Measurements from ENCODE around the gene BMF. TPM values are rescaled to one million over a fixed set of nuclear protein-coding genes. Genes with fewer than 3 reads are reported as not detected.
"Not testable (repeated sequence)": the region's sequence is repeated elsewhere in the genome, so short reads cannot be mapped to it uniquely, and the experiment has no call there.

BMF gene
- total RNA-seq, 2 experiments from 2014 or later: 7.6 to 8.4 TPM

GRCh38 chr15:40082195-40082883 is 26.3 kb downstream of the BMF start:
- intact Hi-C loops (cut with DNase I, micrococcal nuclease): no loop called here
- no peak for DNase-seq
- peaks cover 23% of the 10 kb centered on the region for H3K27me3 Mint-ChIP-seq
- POLR2A ChIA-PET: no interaction called here
- H3K4me1 Mint-ChIP-seq: peaks cover 43% of the 10 kb centered on the region
- no peaks in the 10 kb centered on the region for H3K36me3 Mint-ChIP-seq (ENCODE audit: low read depth)
- no peak overlapping the region for H3K4me3 Mint-ChIP-seq
- ATAC-seq: no peak
- H3K9me3 Mint-ChIP-seq (ENCODE audit: low read depth): no peaks in the 10 kb centered on the region
- H3K27ac Mint-ChIP-seq: no peak overlapping the region
- CTCF ChIA-PET: interaction anchor here (0.8 to 1.8 kb wide), 3 partner anchors 14 to 25 kb away, joined by 4 to 11 read pairs (median 4); no protein-coding TSS in a partner anchor

GRCh38 chr15:40081691-40082194 is 26.9 kb downstream of the BMF start:
- Mint-ChIP-seq H3K4me3 (peak overlapping the region; percentile 23), H3K9me3 (ENCODE audit: low read depth) (no peaks in the 10 kb centered on the region), H3K36me3 (ENCODE audit: low read depth) (no peaks in the 10 kb centered on the region), H3K27me3 (peaks cover 23% of the 10 kb centered on the region), H3K4me1 (peaks cover 43% of the 10 kb centered on the region), H3K27ac (peak overlapping the region; percentile 8)
- intact Hi-C loops (cut with DNase I, micrococcal nuclease): no loop called here
- DNase-seq (peak; percentile 42), ATAC-seq (peak; percentile 48)
- ChIA-PET POLR2A (no interaction called here), CTCF (interaction anchor here (0.8 to 1.8 kb wide), 4 partner anchors 14 to 25 kb away, joined by 4 to 11 read pairs (median 4); no protein-coding TSS in a partner anchor)

GRCh38 chr15:40080847-40081246 is 27.8 kb downstream of the BMF start:
- CTCF ChIA-PET: interaction anchor here (1.1 to 1.8 kb wide), 3 partner anchors 15 to 24 kb away, joined by 4 to 11 read pairs (median 5); no protein-coding TSS in a partner anchor
- intact Hi-C loops (cut with DNase I, micrococcal nuclease): no loop called here
- Mint-ChIP-seq H3K27me3 (peaks cover 21% of the 10 kb centered on the region), H3K4me1 (peaks cover 43% of the 10 kb centered on the region), H3K4me3 (no peak overlapping the region), H3K36me3 (ENCODE audit: low read depth) (no peaks in the 10 kb centered on the region), H3K9me3 (ENCODE audit: low read depth) (no peaks in the 10 kb centered on the region), H3K27ac (peak overlapping the region; percentile 40)
- DNase-seq (no peak), ATAC-seq (no peak)
- POLR2A ChIA-PET: no interaction called here

GRCh38 chr15:40080104-40080503 is 28.6 kb downstream of the BMF start:
- H3K4me3 Mint-ChIP-seq: no peak overlapping the region
- peaks cover 39% of the 10 kb centered on the region for H3K4me1 Mint-ChIP-seq
- H3K27me3 Mint-ChIP-seq: peaks cover 21% of the 10 kb centered on the region
- H3K36me3 Mint-ChIP-seq (ENCODE audit: low read depth): no peaks in the 10 kb centered on the region
- H3K27ac Mint-ChIP-seq: no peak overlapping the region
- ChIA-PET CTCF (no interaction called here), POLR2A (no interaction called here)
- H3K9me3 Mint-ChIP-seq (ENCODE audit: low read depth): no peaks in the 10 kb centered on the region
- ATAC-seq (no peak), DNase-seq (no peak)
- intact Hi-C loops (cut with DNase I, micrococcal nuclease): no loop called here

- H3K4me3 Mint-ChIP-seq: no peak overlapping the region
- peaks cover 34% of the 10 kb centered on the region for H3K4me1 Mint-ChIP-seq
- ChIA-PET CTCF (interaction anchor here (1.0 kb wide), 1 partner anchor 11 kb away, joined by 3 read pairs; no protein-coding TSS in a partner anchor), POLR2A (no interaction called here)
- peaks cover 16% of the 10 kb centered on the region for H3K27me3 Mint-ChIP-seq
- H3K27ac Mint-ChIP-seq: no peak overlapping the region
- DNase-seq: no peak
- intact Hi-C loops (cut with DNase I, micrococcal nuclease): no loop called here
- ATAC-seq: no peak
- no peaks in the 10 kb centered on the region for H3K9me3 Mint-ChIP-seq (ENCODE audit: low read depth)
- no peaks in the 10 kb centered on the region for H3K36me3 Mint-ChIP-seq (ENCODE audit: low read depth)
These were observed 29.2 kb downstream of the BMF start for GRCh38 chr15:40079456-40079855.

GRCh38 chr15:40075298-40076044 is 33.2 kb downstream of the BMF start:
- peaks cover 15% of the 10 kb centered on the region for H3K4me1 Mint-ChIP-seq
- no peaks in the 10 kb centered on the region for H3K36me3 Mint-ChIP-seq (ENCODE audit: low read depth)
- H3K27ac Mint-ChIP-seq: no peak overlapping the region
- CTCF ChIA-PET: interaction anchor here (0.9 to 1.2 kb wide), 2 partner anchors 29 to 199 kb away, joined by 4 to 5 read pairs; no protein-coding TSS in a partner anchor
- POLR2A ChIA-PET: interaction anchor here (0.6 kb wide), 1 partner anchor 92 kb away, joined by 4 read pairs; no protein-coding TSS in a partner anchor
- intact Hi-C loops (cut with DNase I, micrococcal nuclease): no loop called here
- H3K9me3 Mint-ChIP-seq (ENCODE audit: low read depth): no peaks in the 10 kb centered on the region
- no peak overlapping the region for H3K4me3 Mint-ChIP-seq
- peaks cover 4% of the 10 kb centered on the region for H3K27me3 Mint-ChIP-seq
- DNase-seq: no peak
- no peak for ATAC-seq

GRCh38 chr15:40074656-40075055 is 34.0 kb downstream of the BMF start:
- POLR2A ChIA-PET; intact Hi-C loops (cut with DNase I, micrococcal nuclease); H3K4me1 Mint-ChIP-seq; H3K9me3 Mint-ChIP-seq (ENCODE audit: low read depth); H3K36me3 Mint-ChIP-seq (ENCODE audit: low read depth); DNase-seq; H3K27ac Mint-ChIP-seq; ATAC-seq; H3K27me3 Mint-ChIP-seq: not testable (repeated sequence)
- CTCF ChIA-PET: interaction anchor here (1.0 to 1.2 kb wide), 4 partner anchors 29 to 87 kb away, joined by 3 to 6 read pairs (median 4); no protein-coding TSS in a partner anchor
- peak overlapping the region; percentile 57 for H3K4me3 Mint-ChIP-seq

GRCh38 chr15:40073716-40074490 is 34.8 kb downstream of the BMF start:
- H3K4me3 Mint-ChIP-seq: peak overlapping the region; percentile 57
- ChIA-PET POLR2A (interaction anchor here (0.5 to 1.4 kb wide), 5 partner anchors 22 to 35 kb away, joined by 3 to 6 read pairs (median 4); partner anchors contain the start of gene SRP14), CTCF (interaction anchor here (1.0 to 1.2 kb wide), 5 partner anchors 17 to 88 kb away, joined by 3 to 6 read pairs (median 3); no protein-coding TSS in a partner anchor)
- H3K9me3 Mint-ChIP-seq (ENCODE audit: low read depth); H3K36me3 Mint-ChIP-seq (ENCODE audit: low read depth); intact Hi-C loops (cut with DNase I, micrococcal nuclease); H3K27me3 Mint-ChIP-seq; H3K4me1 Mint-ChIP-seq: not testable (repeated sequence)
- peak overlapping the region; percentile 90 for H3K27ac Mint-ChIP-seq
- DNase-seq (peak; percentile 51), ATAC-seq (peak; percentile 64)

GRCh38 chr15:40072216-40072990 is 36.3 kb downstream of the BMF start:
- ATAC-seq (no peak), DNase-seq (no peak)
- Mint-ChIP-seq H3K36me3 (ENCODE audit: low read depth) (no peaks in the 10 kb centered on the region), H3K4me3 (no peak overlapping the region), H3K27me3 (peaks cover 3% of the 10 kb centered on the region), H3K27ac (no peak overlapping the region), H3K4me1 (peaks cover 9% of the 10 kb centered on the region), H3K9me3 (ENCODE audit: low read depth) (no peaks in the 10 kb centered on the region)
- ChIA-PET CTCF (interaction anchor here (0.5 to 1.3 kb wide), 7 partner anchors 9 to 131 kb away, joined by 3 to 5 read pairs (median 4); no protein-coding TSS in a partner anchor), POLR2A (no interaction called here)
- intact Hi-C loops (cut with DNase I, micrococcal nuclease): no loop called here

- CTCF ChIA-PET: interaction anchor here (0.7 kb wide), 1 partner anchor 12 kb away, joined by 3 read pairs; no protein-coding TSS in a partner anchor
These were observed 38.0 kb downstream of the BMF start for GRCh38 chr15:40070608-40071218.

More at GRCh38 chr15:40070608-40071218, 38.0 kb downstream of the BMF start:
- no peak overlapping the region for H3K4me3 Mint-ChIP-seq
- DNase-seq (no peak), ATAC-seq (no peak)
- no peaks in the 10 kb centered on the region for H3K36me3 Mint-ChIP-seq (ENCODE audit: low read depth)
- H3K27me3 Mint-ChIP-seq: peaks cover 3% of the 10 kb centered on the region
- peaks cover 9% of the 10 kb centered on the region for H3K4me1 Mint-ChIP-seq
- POLR2A ChIA-PET: no interaction called here
- no peak overlapping the region for H3K27ac Mint-ChIP-seq
- intact Hi-C loops (cut with DNase I, micrococcal nuclease): no loop called here
- H3K9me3 Mint-ChIP-seq (ENCODE audit: low read depth): no peaks in the 10 kb centered on the region

Measured in activated CD4-positive, alpha-beta T cell treated with anti-CD3 and anti-CD28 coated beads for 36 hours (primary cell).